ENCODE data around the gene MBP.

- TF ChIP-seq POLR2AphosphoS5 (IDR thresholded peaks at IDR 0.05; ENCODE audit: borderline replicate concordance, low read depth, low read length) (no peak), EZH2 (IDR thresholded peaks at IDR 0.05) (no peak), FOXP2 (optimal IDR thresholded peaks at IDR 0.05; ENCODE audit: control extremely low read depth, extremely low read length, insufficient read depth) (peak; percentile 54)
Observed at GRCh38 chr18:77102259-77103040, 30.1 kb downstream of the MBP start.
